GM18508 (cell line): ENCODE results near the gene JAKMIP1.
"Not testable (repeated sequence)": the region's sequence is repeated elsewhere in the genome, so short reads cannot be mapped to it uniquely, and the experiment has no call there.

Experiments
- ATAC-seq: cut with Tn5 transposase; IDR thresholded peaks from one replicate; pipeline ENCODE4 v1.9.1; 2021; ENCODE audit warnings: moderate number of reproducible peaks; ENCODE audit not compliant: insufficient read depth, unreplicated experiment

Gene JAKMIP1

DNA sequence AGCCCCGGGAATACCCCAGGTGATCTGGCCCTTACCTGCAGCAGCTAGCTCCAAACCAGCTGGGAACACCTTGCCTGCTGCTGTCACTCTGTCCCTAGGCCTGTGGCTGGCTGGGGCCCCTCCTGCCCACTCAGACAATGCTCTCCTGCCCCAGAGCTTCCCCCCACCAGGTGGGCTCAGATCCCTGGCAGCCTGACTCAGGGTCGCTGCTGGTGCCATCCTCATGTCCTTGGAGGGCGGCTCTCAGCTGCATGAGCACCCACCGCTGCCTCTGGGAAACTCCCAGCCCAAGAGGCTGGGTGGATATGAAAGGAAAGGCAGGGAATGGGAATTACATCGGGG, 197.9 kb downstream of the JAKMIP1 start:
- ATAC-seq = no peak

DNA sequence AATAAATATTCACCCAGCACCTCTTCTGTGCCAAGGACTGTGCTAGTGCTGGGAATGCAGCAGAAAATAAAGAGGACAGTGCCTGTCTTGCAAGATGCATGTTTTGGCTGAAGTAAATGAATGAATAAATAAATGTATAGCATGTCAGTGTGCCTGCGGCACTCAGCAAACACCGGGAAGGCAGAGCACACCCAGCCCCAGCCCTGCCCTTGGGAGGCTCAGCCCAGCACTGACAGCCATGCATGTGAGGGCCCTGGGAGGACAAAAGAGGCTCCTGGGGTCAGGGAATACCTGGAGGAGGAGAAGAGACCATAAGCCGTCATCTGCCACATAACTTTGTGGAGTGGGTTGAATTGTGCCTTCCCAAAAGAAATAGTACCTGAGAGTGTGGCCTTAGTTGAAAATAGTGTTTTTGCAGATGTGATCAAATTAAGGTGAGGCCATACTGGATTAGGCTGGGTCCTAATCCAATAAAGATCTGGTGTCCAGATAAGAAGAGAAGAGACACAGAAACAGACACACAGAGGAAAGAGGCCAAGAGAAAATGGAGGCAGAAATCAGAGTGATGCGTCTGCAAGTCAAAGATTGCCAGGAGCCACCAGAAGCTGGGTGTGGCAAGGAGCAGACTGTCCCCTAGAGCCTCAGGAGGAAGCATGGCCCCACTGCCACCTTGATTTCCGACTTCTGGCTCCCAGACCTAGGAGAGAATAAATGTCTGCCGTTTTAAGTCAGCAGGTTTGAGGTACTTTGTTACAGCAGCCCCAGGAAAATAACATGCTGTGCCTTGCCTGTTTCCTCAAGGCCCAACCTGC, 198.5 kb downstream of the JAKMIP1 start:
- ATAC-seq = no peak

DNA sequence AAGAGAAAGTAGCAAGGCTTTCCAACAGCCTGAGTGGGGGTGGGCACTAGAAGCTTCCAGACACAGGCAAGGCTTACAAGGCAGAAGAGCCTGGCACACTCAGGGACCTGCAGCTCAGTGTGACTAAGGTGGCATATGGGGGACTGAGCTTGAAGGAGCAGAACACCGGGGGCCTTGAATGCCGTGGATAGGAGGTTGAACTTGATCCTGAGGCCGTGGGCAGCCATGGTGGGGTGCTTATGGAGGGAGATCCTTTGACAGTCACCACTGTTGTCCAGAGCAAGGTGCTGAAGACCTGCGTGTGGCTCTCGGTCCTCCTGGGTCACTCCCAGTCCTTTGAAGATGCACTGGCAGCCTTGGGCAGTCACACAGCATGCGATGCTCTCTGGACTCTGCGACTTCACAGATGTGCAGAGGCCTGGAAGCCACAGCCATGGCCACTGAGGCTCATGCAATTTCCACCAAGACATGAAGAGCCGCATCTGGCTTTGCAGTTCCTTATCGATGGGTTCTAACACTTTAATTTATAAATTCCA, 200.5 kb downstream of the JAKMIP1 start:
- no peak for ATAC-seq

DNA sequence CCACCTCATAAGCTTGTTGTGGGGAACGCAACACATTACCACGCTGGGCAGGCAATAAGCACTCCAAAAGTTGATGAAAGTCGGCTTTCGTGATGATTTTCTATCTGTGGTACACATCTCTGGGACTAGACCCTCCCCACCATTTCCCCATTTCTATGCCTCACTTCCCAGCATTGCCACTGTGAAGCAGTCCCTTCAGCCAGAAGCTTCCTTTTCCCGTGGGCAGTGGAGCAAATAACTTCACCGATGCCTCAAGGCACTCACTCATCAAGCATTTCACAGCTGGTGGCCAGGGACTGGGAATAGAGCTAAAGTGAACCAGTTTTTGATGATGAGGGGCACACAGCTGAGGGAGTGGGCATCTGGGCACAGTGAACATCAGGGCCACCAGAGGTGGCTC, 201.0 kb downstream of the JAKMIP1 start:
- no peak for ATAC-seq

DNA sequence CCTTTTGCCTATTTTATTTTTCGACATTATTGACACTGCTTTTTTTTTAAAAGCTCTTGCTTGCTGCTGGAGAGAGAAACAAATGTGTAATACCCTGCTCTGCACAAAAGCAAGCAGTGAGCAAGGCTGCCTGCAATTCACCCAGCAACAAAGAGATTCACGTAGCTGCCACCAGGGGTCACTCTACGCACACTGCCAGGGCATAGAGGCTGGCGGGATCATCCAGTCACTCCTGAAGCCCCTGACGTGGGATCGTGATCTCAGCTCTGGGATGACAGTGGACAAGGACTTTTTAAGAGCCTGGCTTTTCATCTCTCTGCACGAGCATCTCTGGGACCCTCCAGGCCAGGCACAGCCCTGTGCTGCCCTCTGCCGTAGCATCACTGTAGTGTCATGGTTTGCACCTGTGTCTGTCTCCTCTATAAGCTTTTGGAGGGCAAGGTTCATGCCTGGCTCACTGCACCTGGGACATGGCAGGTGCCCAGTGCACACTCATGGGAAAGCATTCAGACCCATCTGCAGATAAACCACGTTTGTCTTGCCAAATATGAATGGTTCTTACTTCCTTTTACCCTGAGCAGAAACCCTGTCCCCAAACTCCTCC, 201.9 kb downstream of the JAKMIP1 start:
- peak; percentile 74 for ATAC-seq

DNA sequence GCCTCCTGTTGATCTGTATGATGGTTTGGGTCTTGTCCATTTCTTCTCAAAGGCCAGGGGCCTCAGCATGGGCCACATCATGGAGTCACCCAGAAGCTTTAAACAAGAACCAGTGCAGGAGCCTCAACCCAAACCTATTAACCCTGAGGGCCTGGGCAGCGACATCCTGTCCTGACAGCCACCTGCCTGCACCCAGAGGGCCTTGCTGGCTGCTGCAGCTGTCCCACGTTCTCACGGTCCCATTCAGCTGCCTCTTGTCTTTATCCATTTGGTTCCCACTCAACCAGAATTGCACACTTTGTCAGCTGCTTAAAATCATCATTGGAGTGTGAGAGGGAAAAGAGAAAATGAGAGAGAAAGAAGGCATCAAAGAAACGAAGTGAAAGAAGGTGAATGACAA, 203.7 kb downstream of the JAKMIP1 start:
- no peak for ATAC-seq

DNA sequence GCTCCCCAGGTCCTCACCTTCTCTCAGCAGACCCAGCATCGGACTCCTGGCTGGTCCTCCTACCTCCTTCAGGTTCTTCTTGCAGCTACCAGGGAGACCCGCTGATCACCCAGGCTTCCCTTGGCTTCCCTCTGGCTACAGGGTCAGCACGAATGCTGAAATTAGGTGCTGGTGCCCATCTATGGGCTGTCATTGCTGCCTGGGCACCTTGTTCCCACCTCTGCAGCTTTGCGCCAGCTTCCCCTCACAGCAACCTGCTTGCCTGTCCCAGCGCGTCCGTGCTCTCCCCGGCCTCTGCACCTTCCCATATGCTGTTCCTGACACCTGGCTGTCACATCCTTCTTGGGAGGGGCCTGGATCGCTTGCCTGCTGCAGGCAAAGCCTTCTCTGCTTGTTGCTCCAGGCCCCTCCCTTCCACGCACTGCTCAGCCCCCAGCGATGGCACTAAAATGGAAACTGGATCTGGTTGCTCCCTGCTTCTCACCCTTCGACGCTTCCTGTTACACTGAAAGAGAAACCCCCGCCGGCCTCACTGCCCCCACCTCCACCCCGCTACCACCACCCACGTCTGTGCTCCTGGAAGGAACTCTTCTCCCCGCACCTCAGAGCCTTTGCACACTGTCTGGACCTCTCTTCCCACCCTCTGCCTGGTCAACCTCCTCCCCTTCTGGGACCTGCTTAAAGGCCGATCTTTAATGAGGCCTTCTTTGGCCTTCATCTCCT, 204.3 kb downstream of the JAKMIP1 start:
- ATAC-seq = no peak

DNA sequence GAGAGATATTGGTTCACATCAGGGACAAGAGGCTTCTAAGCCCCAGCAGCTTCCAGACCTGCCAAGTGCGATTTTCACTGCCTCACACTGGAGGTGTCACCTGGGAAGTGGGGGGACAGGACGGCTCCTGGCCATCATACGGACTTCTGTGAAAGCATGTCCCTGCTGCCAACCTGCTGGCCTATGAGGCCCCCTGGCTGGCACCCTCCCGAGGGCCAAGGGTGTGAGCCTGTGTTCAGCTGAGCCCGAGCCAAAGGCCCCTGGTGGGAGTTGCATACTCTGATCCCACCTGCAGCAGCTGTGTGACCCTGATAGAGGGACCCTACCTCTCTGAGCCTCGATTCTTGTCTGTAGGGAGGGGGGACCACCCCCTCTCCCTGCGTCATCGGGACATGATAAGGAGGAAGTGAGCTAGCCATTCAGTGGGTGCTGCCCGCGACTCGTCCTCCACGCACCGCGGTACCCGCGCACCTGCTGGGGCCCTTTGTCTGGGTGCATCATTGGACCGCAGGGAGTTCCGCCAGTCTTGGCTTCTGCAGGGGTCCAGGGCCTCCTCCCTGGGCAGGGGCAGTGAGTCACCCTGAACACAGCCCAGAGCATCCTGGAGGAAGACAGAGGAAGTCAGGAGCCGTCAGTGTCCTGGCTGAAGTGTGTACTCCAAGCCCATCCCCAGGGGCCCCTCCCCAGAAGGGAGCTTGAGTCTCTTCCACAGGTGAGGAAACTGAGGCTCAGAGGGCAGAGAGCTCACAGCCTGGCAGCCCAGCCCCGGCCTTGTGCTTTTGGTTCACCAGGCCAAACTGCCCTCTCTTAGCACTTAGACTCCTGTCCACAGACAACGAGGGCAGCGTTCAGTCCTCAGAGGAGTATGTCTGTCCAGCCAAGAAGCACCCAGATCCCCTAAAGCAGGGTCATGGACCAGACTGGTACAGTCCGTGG, 206.2 kb downstream of the JAKMIP1 start:
- no peak for ATAC-seq

DNA sequence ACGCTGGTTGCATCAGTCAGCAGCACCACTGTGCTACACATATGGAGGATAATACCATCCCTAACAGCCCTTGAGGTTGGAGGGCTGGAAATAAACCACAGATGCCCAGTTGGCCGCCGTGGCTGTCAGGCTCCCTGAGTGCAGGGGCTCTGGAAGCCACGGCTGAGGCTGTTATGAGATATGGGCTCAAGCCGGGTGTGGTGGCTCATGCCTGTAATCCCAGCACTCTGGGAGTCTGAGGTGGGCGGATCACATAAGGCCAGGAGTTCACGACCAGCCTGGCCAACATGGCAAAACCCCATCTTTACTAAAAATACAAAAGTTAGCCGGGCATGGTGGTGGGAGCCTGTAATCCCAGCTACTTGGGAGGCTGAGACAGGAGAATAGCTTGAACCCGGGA, 207.0 kb downstream of the JAKMIP1 start:
- ATAC-seq = not testable (repeated sequence)

DNA sequence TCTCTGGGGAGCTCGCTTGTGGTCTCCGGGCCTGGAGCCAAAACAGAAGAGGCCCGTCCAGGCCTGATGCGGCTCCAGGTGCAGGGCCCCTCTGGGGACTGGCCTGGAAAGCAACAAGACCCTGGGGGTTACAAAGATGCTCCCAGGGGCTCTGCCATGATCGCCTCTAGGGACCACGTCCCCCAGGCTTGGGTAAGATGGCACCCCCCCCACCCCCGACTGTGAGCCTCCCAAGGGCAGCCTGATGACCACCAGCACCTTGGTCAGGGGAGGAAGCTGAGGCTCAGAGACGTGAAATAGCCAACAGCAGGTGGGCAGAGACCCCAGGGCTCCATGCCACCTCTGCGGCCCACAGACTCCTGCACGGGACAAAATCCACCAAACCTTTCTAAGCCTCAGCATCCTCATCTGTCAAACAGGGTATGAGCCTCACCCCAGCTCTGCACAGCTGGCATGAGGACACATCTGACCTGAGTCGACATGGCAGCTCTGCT, 207.5 kb downstream of the JAKMIP1 start:
- ATAC-seq = no peak

DNA sequence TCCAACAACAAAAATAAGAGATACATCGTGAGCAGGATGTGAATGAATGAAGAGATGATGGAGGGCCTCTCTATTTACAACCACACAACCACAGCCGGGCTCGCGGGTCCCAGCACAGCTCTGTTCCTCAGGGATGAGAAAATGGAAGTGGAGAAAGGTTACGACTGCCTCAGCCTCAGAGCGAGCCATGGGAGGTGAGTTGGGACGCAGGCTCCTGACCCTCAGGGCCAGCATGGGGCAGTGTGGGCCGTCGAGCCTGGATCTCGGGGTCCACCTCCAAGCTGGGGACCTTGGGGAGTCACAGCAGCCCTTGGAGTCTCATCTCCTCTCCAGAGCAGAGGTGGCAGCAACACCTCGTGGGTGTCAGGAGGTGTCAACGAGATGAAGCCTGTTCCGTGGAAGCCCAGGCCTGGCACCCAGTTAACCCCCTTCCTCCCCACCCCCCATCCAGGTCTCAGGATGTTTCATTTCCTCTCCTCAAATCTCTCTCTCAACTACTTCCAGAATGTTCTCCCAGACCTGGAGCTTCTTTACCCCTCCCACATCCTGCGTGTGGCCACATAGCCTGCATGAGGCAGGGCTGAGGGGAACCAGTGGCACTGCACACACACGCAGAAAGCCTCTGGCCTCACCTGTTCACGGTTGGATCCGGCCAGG, 208.1 kb downstream of the JAKMIP1 start:
- no peak for ATAC-seq

DNA sequence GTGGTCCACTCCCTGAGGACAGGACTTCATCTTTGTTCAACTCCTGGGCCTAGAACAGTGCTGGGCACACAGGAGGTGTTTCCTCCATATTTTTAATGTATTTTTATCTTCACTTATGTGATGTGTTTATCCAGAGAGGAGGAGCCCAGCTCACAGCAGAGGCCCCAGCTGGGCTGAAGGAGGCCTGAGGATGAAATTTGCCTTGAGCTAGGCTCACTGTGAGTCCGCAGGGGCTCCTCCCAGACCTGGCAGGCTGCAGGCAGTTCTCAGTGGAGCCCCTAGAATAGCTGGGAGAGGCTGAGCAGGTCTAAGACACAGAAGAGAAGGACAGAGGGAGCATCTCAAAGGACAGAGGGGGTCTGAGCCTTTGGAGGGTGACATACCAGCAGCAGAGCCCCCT, 208.9 kb downstream of the JAKMIP1 start:
- ATAC-seq = no peak

DNA sequence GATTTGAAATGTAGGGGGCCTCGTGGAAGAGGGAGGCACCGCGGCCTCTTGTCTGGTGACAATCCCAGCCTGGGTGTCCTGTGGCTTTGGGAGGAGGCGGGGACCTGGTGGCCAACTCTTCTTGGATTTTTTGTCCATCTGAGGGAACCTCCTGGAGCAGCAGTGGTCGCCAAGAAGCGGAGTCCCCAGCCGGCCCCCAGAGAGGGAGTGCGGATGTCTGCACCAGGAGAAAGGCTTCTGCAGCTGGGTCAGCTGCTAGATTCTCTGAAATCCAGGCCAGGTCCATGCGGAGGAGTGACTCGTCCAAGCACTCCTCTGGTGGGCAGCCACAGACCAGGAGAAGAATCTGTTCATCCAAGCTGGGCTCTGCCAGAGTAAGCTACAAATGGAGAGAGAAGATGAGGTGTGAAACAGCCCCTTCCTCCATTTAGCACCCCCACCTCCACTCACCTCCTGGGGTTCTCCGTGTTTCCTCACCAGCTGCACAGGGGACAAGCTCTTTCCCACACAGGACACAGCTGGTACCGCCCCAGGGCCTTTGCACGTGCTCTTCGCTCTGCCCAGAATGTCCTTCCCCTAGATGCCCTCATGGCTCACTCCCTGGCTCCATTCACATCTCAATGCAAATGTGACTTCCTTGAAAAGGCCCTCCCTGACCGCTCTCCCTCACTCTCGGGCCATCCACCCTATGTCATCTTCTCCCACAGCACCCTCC, 209.7 kb downstream of the JAKMIP1 start:
- ATAC-seq = no peak

DNA sequence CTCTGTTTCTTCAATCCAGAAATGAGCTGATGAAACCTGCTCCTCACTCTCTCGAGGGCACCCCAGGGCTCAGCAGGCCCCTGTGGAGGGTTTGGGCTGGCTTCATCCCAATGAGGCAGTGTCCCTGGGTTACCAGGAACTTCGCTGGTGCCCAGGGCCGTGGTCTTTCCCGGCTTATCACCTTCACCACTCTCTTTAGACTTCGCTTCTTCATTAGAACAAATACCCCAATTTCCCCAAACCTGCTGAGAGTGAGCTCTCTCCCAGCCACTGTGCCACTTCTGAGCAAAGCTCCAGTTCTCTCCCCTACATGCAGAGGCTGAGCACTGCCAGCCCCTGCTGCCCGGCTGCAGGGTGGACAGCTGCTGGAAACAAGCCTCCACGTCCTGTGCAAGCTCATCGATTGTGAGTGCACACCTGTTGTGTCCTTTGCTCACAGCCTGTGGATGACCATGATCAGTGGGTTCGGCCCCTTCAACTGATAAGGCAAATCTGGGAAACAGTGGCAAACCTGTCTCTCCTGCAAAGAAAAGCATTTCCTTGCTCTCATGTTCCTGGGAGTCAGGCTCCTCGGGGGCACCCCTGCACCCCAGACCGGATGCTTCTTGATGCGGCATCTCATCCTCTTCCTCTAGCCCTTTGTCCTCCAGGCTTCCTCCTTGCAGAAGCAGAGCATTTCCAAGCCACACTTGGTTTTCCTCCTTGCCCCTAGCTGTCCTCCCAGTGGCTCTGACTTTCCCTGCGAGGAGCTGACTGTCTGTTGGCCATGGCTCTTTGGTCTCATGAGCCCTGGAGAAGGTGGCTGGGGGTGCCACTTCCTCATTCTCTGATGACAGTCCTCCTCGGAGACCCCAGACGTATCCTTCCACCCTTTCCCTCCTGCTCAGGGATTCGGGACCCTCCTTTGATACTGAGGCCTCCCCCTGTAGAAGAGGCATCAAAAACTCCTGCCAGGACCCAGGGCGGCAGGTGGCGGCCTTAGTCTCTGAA, 210.8 kb downstream of the JAKMIP1 start:
- ATAC-seq = no peak

DNA sequence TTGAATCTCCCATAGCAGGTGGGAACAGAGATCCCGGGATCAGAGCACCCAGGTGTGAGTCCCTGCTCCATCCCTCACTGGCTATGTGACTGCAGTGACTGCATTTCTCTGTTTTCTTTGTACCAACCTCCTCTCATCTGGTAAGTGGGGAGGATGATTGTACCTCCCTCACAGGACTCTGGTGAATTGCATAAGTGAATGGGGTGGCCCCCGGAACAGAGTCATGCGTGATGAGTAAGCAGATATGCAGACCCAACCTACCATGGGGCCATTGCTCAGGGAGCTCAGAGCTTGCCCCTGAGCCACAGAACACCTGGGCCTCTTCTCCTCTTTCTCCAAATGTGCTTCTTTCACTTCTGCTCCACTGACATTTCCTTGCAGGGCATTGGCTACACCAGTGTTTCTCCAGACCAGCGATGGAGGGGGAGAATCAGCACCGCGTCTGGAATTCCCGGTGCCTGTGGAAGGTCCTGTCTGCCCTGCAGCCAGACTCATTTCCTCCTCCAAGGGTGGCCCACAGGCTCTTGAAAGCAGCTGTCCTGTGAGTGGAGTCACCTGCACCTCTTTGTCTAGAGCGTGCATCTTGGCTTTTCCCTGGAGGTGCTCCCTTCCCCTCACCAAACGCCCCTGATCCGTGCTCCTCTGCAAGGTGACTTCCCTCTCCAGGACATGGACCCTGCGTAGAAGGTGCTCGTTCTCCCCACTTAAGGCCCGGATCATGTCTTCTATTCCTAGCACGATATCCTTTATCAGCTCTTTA, 212.1 kb downstream of the JAKMIP1 start:
- no peak for ATAC-seq

DNA sequence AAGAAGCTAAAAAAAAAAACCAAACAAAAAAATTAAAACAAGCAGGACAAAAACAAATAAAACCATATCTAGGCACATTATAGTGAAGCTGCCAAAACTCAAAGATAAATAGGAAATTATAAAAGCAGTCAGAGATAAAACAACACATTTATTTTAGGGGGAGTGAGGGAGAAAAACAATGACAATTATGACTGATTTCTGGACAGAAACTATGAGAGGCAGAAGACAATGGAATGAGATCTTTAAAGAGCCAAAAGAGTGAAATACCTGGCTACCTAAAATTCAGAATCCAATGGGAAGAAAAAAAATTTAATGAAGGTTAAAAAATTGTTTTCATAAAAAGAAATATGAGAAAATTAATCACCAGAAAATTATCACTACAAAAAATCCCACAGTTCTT, 215.5 kb downstream of the JAKMIP1 start:
- ATAC-seq = no peak
